CD4-positive, alpha-beta T cell treated with Interleukin-6 at 100 ng/mL for 8 hours (primary cell): ENCODE data around the gene CENPF.
"Not testable (repeated sequence)": the region's sequence is repeated elsewhere in the genome, so short reads cannot be mapped to it uniquely, and the experiment has no call there.

ENCODE experiments used
- DNase-seq: peaks from one replicate; pipeline ENCODE4 v3.0.0-alpha.2; 2020; ENCODE audit warnings: mixed read lengths, low spot score

Gene CENPF

GRCh38 chr1:214584805-214585766, 17.9 kb upstream of the CENPF start:
- no peak for DNase-seq

- no peak for DNase-seq
Observed at GRCh38 chr1:214586621-214587020, 16.4 kb upstream of the CENPF start.

GRCh38 chr1:214587165-214587564, 15.8 kb upstream of the CENPF start:
- no peak for DNase-seq

GRCh38 chr1:214588963-214589597, 13.9 kb upstream of the CENPF start:
- DNase-seq: no peak

- DNase-seq: no peak
Observed at GRCh38 chr1:214590696-214591095, 12.3 kb upstream of the CENPF start.

GRCh38 chr1:214591918-214592317, 11.1 kb upstream of the CENPF start:
- not testable (repeated sequence) for DNase-seq

GRCh38 chr1:214593158-214593557, 9.8 kb upstream of the CENPF start:
- DNase-seq: no peak

GRCh38 chr1:214603819-214604252, 841 bp downstream of the CENPF start:
- DNase-seq: no peak

- DNase-seq: no peak
Observed at GRCh38 chr1:214604523-214604922, 1.5 kb downstream of the CENPF start.

- not testable (repeated sequence) for DNase-seq
Observed at GRCh38 chr1:214605484-214605883, 2.5 kb downstream of the CENPF start.

GRCh38 chr1:214605933-214606925, 3.2 kb downstream of the CENPF start:
- DNase-seq: not testable (repeated sequence)

- DNase-seq: not testable (repeated sequence)
Observed at GRCh38 chr1:214607492-214608215, 4.7 kb downstream of the CENPF start.

GRCh38 chr1:214608216-214608783, 5.3 kb downstream of the CENPF start:
- not testable (repeated sequence) for DNase-seq

GRCh38 chr1:214608817-214609216, 5.8 kb downstream of the CENPF start:
- not testable (repeated sequence) for DNase-seq

- no peak for DNase-seq
Observed at GRCh38 chr1:214609692-214610091, 6.7 kb downstream of the CENPF start.

GRCh38 chr1:214610136-214610535, 7.1 kb downstream of the CENPF start:
- DNase-seq: not testable (repeated sequence)

- no peak for DNase-seq
Observed at GRCh38 chr1:214615109-214615508, 12.1 kb downstream of the CENPF start.

- DNase-seq: no peak
Observed at GRCh38 chr1:214615871-214616270, 12.9 kb downstream of the CENPF start.

GRCh38 chr1:214617246-214617645, 14.3 kb downstream of the CENPF start:
- DNase-seq: no peak

GRCh38 chr1:214617843-214618242, 14.8 kb downstream of the CENPF start:
- no peak for DNase-seq

- DNase-seq: no peak
Observed at GRCh38 chr1:214621236-214621635, 18.2 kb downstream of the CENPF start.
